Neural cell (in vitro differentiated cells): ENCODE measurements around the gene FAM227B. TPM values are rescaled to one million over a fixed set of nuclear protein-coding genes. Genes with fewer than 3 reads are reported as not detected.

Experiments used
- H2AFZ ChIP-seq: fragments of 200-600, 300-800 bp; sonication (generic), shearing (Covaris generic); 2 replicates; pipeline ENCODE4 v1.6.0; 2014; ENCODE audit warnings: low read depth, mild to moderate bottlenecking, antibody characterized with exemption, low read length, moderate library complexity
- H3F3A ChIP-seq: fragments of 200-600 bp; shearing (Covaris generic); 2 replicates; pipeline ENCODE4 v1.6.1; 2016; ENCODE audit warnings: mild to moderate bottlenecking, moderate library complexity, mixed read lengths, antibody characterized with exemption, low read length; ENCODE audit not compliant: insufficient read depth, poor library complexity, severe bottlenecking
- H3K27ac ChIP-seq: fragments of 200-600, 300-800 bp; sonication (generic), shearing (Covaris generic); 2 replicates; pipeline ENCODE4 v1.5.1; 2014; ENCODE audit warnings: mild to moderate bottlenecking, low read length, moderate library complexity
- H3K27me3 ChIP-seq: fragments of 300-800, 200-600 bp; sonication (generic), shearing (Covaris generic); 2 replicates; pipeline ENCODE4 v1.6.0; 2014; ENCODE audit warnings: mild to moderate bottlenecking, low read depth, low read length, moderate library complexity; ENCODE audit not compliant: insufficient read depth
- H3K36me3 ChIP-seq: fragments of 300-800, 200-600 bp; sonication (generic), shearing (Covaris generic); 2 replicates; pipeline ENCODE4 v1.5.1; 2014; ENCODE audit warnings: mild to moderate bottlenecking, antibody characterized with exemption, low read length, moderate library complexity; ENCODE audit not compliant: insufficient read depth
- H3K4me2 ChIP-seq: fragments of 300-800, 200-600 bp; sonication (generic), shearing (Covaris generic); 2 replicates; pipeline ENCODE4 v1.6.0; 2014; ENCODE audit warnings: mild to moderate bottlenecking, low read length
- H3K4me3 ChIP-seq: fragments of 300-800, 200-600 bp; sonication (generic), shearing (Covaris generic); 2 replicates; pipeline ENCODE4 v1.5.1; 2014; ENCODE audit warnings: mild to moderate bottlenecking, low read length, moderate library complexity
- H3K79me2 ChIP-seq: fragments of 200-600 bp; shearing (Covaris generic); replicated peaks from 2 replicates; pipeline ENCODE4 v1.6.0; 2014; ENCODE audit warnings: mild to moderate bottlenecking, low read length, moderate library complexity; ENCODE audit not compliant: insufficient read depth
- H3K9ac ChIP-seq: fragments of 300-800, 200-600 bp; sonication (generic), shearing (Covaris generic); 2 replicates; pipeline ENCODE4 v1.6.1; 2016; ENCODE audit warnings: mild to moderate bottlenecking, low read length, mixed read lengths
- H3K9me2 ChIP-seq: fragments of 200-600 bp; shearing (Covaris generic); 2 replicates; pipeline ENCODE4 v1.6.1; 2016; ENCODE audit warnings: mild to moderate bottlenecking, low read length, mixed read lengths; ENCODE audit not compliant: insufficient read depth
- H3K9me3 ChIP-seq: fragments of 200-600, 300-800 bp; sonication (generic), shearing (Covaris generic); 2 replicates; pipeline ENCODE4 v1.6.1; 2016; ENCODE audit warnings: mild to moderate bottlenecking, mixed run types, low read length, moderate library complexity, mixed read lengths
- H4K20me1 ChIP-seq: fragments of 200-600 bp; shearing (Covaris generic); 2 replicates; pipeline ENCODE4 v1.6.1; 2016; ENCODE audit warnings: mild to moderate bottlenecking, mixed run types; ENCODE audit not compliant: insufficient read depth
- CTCF ChIP-seq: fragments of 450-650 bp; IDR thresholded peaks from 2 replicates; pipeline ENCODE4 v1.5.1; 2014; ENCODE audit warnings: antibody characterized with exemption, mild to moderate bottlenecking, moderate library complexity; ENCODE audit not compliant: poor library complexity, severe bottlenecking
- EZH2 ChIP-seq: fragments of 200-600, 300-800 bp; shearing (Covaris generic), sonication (generic); IDR thresholded peaks from 2 replicates; pipeline ENCODE4 v1.6.1; 2014; ENCODE audit warnings: antibody characterized with exemption, low read length, borderline replicate concordance, mild to moderate bottlenecking; ENCODE audit not compliant: insufficient read depth, poor library complexity, severe bottlenecking
- MXI1 ChIP-seq: fragments of 450-650 bp; conservative IDR thresholded peaks from 2 replicates; pipeline ENCODE4 v1.6.1; 2014; ENCODE audit warnings: antibody characterized with exemption, mild to moderate bottlenecking; ENCODE audit not compliant: poor library complexity, severe bottlenecking
- POLR2AphosphoS5 ChIP-seq: IDR thresholded peaks from 2 replicates; pipeline ENCODE4 v1.6.1; 2012
- RAD21 ChIP-seq: fragments of 450-650 bp; conservative IDR thresholded peaks from 2 replicates; pipeline ENCODE4 v1.6.1; 2014; ENCODE audit warnings: antibody characterized with exemption, mild to moderate bottlenecking, moderate library complexity
- REST ChIP-seq: IDR thresholded peaks from 2 replicates; pipeline ENCODE4 v1.6.1; 2012; ENCODE audit warnings: borderline replicate concordance
- SMC3 ChIP-seq: fragments of 450-650 bp; conservative IDR thresholded peaks from 2 replicates; pipeline ENCODE4 v1.6.1; 2014; ENCODE audit warnings: antibody characterized with exemption, mild to moderate bottlenecking, moderate library complexity; ENCODE audit not compliant: poor library complexity
- TAF1 ChIP-seq: IDR thresholded peaks from 2 replicates; pipeline ENCODE4 v1.6.1; 2012; ENCODE audit warnings: low read depth
- polyA plus RNA-seq: library from polyadenylated mRNA; depleted of rRNA; stranded (reverse); fragments of >200 nt; gene quantifications from 2 replicates; pipeline ENCODE4 v1.2.3, GENCODE V29; 2014

The FAM227B gene
- polyA plus RNA-seq, 1 donor from 2014 or later: 0.88 TPM

DNA sequence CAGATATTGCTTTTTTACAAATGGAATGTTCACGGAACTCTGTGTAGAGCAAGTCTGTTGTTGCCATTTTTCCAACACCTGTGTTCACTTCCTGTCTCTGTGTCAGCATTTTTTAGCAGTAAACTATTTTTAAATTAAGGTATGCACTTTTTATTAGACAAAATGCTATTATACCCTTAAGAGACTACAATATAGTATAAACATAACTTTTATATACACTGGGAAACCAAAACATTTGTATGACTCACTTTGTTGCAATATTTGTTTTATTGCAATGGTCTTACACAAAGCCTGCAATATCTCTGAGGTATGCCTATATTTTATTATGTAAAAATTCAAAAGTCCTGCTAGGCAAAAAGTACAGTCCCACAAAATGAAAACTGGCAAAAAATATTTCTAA lies 237.4 kb downstream of the FAM227B start:
- H3K9me2 ChIP-seq: no peaks in the 10 kb centered on the region
- TF ChIP-seq CTCF (no peak), POLR2AphosphoS5 (no peak), REST (no peak), MXI1 (no peak), RAD21 (no peak)
- H3K4me3 ChIP-seq: no peak overlapping the region
- H3K27me3 ChIP-seq: no peaks in the 10 kb centered on the region
- H3K27ac ChIP-seq: no peak overlapping the region
- H3K9me3 ChIP-seq: no peaks in the 10 kb centered on the region
- no peak overlapping the region for H3K9ac ChIP-seq
- no peak overlapping the region for H3K4me2 ChIP-seq
- no peaks in the 10 kb centered on the region for H4K20me1 ChIP-seq
- no peak overlapping the region for H2AFZ ChIP-seq
- no peaks in the 10 kb centered on the region for H3F3A ChIP-seq
- no peaks in the 10 kb centered on the region for H3K36me3 ChIP-seq
- H3K79me2 ChIP-seq: no peaks in the 10 kb centered on the region

- H2AFZ ChIP-seq: no peak overlapping the region
- no peak overlapping the region for H3K4me2 ChIP-seq
- no peaks in the 10 kb centered on the region for H3K9me2 ChIP-seq
- H4K20me1 ChIP-seq: no peaks in the 10 kb centered on the region
- no peaks in the 10 kb centered on the region for H3K9me3 ChIP-seq
- H3K79me2 ChIP-seq: no peaks in the 10 kb centered on the region
- no peak for TF ChIP-seq MXI1
- TF ChIP-seq TAF1: no peak
- no peak for TF ChIP-seq CTCF
- no peak for TF ChIP-seq SMC3
- TF ChIP-seq EZH2: no peak
- no peaks in the 10 kb centered on the region for H3K27me3 ChIP-seq
- H3K36me3 ChIP-seq: no peaks in the 10 kb centered on the region
- H3K27ac ChIP-seq: no peak overlapping the region
- H3K4me3 ChIP-seq: no peak overlapping the region
- H3K9ac ChIP-seq: no peak overlapping the region
- no peaks in the 10 kb centered on the region for H3F3A ChIP-seq
These were observed 238.2 kb downstream of the FAM227B start for GRCh38 chr15:49382394-49382793.
